Kidney epithelial cell (primary cell): ENCODE measurements around the gene CST6. TPM values are rescaled to one million over a fixed set of nuclear protein-coding genes. Genes with fewer than 3 reads are reported as not detected.
A peak's percentile ranks its signal among the peaks of the same experiment; 100 is the strongest.
"Not testable (repeated sequence)": the region's sequence is repeated elsewhere in the genome, so short reads cannot be mapped to it uniquely, and the experiment has no call there.

Experiments
- DNase-seq: peaks from one replicate; pipeline ENCODE4 v3.0.0-alpha.2; 2010; ENCODE audit warnings: low read depth
- H3K27me3 ChIP-seq: 2 replicates; pipeline ENCODE4 v1.6.0; 2011; ENCODE audit warnings: low read length; ENCODE audit not compliant: control insufficient read depth, insufficient read depth
- H3K36me3 ChIP-seq: 2 replicates; pipeline ENCODE4 v1.5.1; 2011; ENCODE audit warnings: low read length; ENCODE audit not compliant: control insufficient read depth, insufficient read depth
- H3K4me3 ChIP-seq: 2 replicates; pipeline ENCODE4 v1.5.1; 2011; ENCODE audit warnings: low read depth, mild to moderate bottlenecking, control low read depth, low read length
- total RNA-seq: library from RNA; depleted of rRNA; stranded (reverse); fragments of >200 nt; gene quantifications from 2 replicates; pipeline ENCODE4 v1.2.3, GENCODE V29; 2015
- TF ChIP-seq, protein P1 (sequence below): IDR thresholded peaks from 2 replicates; pipeline ENCODE4 v1.5.1; 2011; ENCODE audit warnings: mild to moderate bottlenecking, moderate library complexity, low read length, control low read depth, inconsistent platforms; ENCODE audit not compliant: insufficient read depth, poor library complexity, severe bottlenecking

CST6 gene
- total RNA-seq, 1 donor from 2014 or later = 59.8 TPM

DNA sequence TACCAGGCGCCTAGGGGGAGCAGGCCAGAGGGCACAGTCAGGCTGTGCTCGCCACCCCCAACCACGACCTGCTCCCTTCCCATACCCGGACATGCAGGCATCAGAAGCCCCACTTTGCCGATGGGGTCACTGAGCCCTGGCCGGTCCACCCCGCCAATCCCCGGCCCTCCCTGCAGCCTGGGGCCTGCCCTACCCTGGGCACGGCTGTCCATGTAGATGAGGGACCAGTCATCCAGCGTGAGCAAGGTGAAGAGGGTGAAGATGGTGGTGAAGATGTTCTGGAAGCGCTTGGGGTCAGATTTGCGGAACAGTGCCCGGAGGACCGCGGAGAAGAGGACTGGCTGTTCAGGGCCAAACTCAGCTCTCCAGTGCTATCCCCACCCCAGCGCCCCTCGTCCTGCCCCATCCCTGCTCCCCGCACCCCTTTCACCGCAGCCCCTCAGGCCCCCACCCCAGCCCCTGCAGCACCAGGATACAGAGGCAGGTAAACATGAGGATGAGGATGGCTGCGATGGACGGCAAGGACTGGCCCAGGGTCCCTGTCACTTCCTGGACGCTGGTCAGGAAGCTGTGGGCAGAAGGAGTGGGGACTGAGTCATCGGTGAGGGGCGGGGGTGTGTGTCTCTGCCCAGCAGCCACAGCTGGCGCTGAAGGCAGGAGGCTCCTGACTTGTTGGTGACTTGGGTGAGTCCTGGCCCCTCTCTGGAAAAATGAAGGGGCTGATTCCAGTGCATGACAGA, 9.0 kb downstream of the CST6 start:
- peak; percentile 63 for DNase-seq
- Histone ChIP-seq H3K4me3 (no peak overlapping the region), H3K27me3 (peaks cover 4% of the 10 kb centered on the region), H3K36me3 (no peaks in the 10 kb centered on the region)
- TF ChIP-seq, protein P1, sequence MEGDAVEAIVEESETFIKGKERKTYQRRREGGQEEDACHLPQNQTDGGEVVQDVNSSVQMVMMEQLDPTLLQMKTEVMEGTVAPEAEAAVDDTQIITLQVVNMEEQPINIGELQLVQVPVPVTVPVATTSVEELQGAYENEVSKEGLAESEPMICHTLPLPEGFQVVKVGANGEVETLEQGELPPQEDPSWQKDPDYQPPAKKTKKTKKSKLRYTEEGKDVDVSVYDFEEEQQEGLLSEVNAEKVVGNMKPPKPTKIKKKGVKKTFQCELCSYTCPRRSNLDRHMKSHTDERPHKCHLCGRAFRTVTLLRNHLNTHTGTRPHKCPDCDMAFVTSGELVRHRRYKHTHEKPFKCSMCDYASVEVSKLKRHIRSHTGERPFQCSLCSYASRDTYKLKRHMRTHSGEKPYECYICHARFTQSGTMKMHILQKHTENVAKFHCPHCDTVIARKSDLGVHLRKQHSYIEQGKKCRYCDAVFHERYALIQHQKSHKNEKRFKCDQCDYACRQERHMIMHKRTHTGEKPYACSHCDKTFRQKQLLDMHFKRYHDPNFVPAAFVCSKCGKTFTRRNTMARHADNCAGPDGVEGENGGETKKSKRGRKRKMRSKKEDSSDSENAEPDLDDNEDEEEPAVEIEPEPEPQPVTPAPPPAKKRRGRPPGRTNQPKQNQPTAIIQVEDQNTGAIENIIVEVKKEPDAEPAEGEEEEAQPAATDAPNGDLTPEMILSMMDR = no peak

DNA sequence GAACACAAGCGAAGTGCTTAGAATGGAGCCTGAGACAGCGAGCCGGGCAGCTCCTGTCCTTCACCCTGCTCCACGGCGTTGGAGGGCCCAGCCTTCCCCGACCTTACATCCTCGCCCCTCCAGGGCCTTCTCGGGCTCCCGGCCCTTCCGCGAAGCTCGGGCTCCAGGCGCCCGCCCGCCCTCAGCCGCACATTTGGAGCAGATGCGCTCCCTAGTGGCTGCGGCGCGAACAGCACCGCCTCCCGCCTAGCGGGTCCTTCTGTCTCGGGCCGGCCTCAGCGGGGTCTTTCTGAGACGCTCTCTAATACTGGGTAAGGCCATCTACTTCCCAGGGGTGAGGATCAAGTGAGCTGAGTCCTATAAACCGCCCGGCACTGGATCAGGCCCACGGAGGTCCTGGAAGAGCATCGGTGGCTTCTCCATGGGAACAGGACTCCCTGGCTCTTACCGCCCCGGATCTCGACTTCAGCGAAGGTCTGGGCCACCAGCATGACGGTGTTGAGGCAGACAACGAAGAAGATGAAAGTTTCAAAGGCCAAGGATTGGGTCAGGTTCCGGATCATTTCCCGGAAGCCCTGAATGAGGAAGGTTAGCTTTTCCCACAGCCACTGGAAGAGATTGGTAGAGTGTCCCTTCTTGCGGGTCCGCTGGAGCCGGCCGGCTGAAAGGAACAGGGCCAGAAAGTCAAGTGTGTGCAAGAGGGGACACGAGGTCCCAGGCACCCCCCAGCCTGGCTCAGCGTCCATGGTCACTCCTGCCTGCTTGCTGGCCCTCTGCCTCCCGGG, 10.8 kb downstream of the CST6 start:
- DNase-seq = no peak
- H3K4me3 ChIP-seq = no peak overlapping the region
- no peaks in the 10 kb centered on the region for H3K36me3 ChIP-seq
- TF ChIP-seq, protein P1 = peak; percentile 95
- peaks cover 4% of the 10 kb centered on the region for H3K27me3 ChIP-seq

DNA sequence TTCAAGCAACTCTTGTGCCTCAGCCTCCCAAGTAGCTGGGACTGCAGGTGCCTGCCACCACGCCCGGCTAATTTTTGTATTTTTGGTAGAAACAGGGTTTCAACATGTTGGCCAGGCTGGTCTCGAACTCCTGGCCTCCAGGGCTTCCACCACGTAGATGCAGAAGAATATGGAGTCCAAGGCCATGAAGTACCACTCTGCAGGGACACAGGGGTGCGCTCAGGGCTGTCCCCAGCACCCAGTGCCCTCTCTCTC, 11.3 kb downstream of the CST6 start:
- H3K36me3 ChIP-seq, H3K27me3 ChIP-seq, H3K4me3 ChIP-seq, DNase-seq: not testable (repeated sequence)

DNA sequence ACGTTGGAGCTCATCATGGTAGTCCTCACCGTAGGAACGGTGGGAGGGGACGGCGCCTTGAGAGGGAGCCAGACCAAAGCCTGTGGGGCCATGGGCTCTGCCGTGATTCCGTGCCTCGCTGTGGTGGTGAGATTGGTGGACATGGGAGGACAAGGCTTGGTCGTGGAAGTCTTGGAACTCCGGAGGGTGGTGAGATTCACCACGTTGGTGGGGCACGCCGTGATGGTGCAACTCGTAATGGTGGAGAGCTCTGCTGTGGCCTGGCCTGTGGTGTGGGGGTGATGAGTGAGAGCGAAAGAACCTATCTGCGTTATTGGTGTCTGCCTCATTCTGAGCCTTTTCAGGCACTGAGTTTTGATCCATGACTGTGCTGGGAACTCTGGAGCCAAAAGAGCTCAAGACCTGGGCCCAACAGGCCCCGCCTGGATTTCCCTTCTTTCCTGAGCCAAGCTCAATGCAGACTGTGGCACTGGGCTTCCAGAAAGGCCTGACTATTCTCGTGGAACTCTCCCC, 14.3 kb downstream of the CST6 start, which contains the start of gene CATSPER1:
TSS of gene CATSPER1 (minus strand) at position 463 of the 513 bp plus-strand sequence. CDS start at position 363, 100 bp downstream.
- H3K36me3 ChIP-seq = no peaks in the 10 kb centered on the region
- no peak within 1 kb of the TSS for H3K4me3 ChIP-seq
- H3K27me3 ChIP-seq = peaks cover 4% of the 10 kb centered on the region
- no peak for DNase-seq
- TF ChIP-seq, protein P1 = no peak

DNA sequence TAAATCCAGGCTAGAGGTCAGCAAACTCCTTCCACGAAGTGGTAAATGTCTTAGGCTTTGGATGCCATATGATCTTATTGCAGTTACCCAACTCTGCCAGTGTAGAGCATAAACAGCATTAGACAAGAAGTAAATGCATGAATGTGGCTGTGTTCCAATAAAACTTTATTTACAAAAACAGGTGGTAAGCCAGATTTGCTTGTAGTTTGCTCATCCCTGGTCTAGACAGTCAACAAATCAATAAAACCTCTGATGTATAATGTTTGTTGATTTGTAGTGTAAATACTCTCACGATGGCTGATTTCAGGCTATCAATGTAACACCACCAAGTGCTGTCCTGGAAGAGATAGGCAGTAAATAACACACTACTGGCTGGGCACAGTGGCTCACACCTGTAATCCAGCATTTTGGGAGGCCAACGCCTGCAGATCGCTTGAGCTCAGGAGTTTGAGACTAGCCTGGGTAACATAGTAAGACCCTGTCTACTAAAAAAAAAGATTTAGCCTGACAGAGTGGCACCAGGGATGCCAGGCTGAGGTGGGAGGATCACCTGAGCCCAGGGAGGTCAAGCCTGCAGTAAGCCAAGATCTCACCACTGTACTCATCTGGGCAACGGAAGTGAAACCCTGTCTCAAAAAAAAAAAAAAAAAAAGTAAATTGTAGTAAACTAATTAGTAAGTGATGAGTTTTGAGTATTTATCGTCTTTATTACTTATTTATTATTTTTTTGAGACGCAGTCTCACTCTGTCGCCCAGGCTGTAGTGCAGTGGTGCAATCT, 21.3 kb downstream of the CST6 start:
- H3K36me3 ChIP-seq = no peaks in the 10 kb centered on the region
- DNase-seq = no peak
- no peaks in the 10 kb centered on the region for H3K27me3 ChIP-seq
- TF ChIP-seq, protein P1 = no peak
- H3K4me3 ChIP-seq = no peak overlapping the region
